Measurements from ENCODE around the gene SLC25A29.

SLC25A29 gene, protein sequence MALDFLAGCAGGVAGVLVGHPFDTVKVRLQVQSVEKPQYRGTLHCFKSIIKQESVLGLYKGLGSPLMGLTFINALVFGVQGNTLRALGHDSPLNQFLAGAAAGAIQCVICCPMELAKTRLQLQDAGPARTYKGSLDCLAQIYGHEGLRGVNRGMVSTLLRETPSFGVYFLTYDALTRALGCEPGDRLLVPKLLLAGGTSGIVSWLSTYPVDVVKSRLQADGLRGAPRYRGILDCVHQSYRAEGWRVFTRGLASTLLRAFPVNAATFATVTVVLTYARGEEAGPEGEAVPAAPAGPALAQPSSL

DNA sequence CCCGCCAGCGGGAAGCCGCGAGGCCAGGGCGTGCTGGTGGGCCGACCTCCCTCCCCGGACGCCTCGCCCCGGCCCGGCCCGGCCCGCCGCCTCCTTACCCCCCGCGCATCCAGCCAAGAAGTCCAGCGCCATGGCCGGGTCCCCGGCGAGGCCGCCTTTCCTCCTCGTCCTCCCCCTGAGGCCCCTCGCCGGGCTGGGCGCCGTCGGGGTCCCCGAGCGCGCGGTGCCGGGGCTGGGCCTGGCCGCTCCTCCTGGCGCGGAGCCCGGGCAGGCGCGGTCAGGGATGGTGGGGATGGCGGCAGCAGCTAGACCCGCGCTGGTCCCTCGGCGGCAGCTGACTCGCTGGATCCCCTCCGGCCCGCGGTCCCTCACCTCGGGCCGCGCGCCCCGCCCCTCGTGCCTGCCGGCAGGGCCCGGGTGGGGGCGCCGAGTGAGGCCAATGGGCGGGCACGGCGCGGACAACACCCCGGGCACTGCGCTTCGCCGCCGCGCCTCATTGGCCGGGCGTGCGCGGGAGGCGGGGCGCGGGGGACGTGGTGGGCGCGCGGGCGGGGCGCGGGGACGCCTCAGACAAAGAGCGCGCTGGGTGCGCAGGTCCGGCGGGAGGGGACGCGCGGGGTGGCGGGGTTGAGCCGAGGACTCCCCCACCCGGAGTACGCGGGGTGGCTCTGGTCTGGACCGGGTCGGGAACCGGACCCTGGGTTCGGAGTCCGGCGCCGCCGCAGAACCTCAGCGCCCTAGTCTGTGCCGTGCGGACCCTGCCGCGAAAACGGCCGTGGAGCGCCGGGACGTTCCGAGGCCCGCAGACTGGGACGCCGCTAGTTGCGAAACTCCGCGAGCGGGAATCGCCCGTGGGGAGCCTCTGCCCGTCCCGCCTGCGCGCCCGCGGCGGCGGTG is at the start of gene SLC25A29:
Gene SLC25A29, minus strand, starts transcription at position 344 of the 897 bp plus-strand sequence. Its CDS starts 212 bp downstream, at position 132.
- TF ChIP-seq, protein P1, sequence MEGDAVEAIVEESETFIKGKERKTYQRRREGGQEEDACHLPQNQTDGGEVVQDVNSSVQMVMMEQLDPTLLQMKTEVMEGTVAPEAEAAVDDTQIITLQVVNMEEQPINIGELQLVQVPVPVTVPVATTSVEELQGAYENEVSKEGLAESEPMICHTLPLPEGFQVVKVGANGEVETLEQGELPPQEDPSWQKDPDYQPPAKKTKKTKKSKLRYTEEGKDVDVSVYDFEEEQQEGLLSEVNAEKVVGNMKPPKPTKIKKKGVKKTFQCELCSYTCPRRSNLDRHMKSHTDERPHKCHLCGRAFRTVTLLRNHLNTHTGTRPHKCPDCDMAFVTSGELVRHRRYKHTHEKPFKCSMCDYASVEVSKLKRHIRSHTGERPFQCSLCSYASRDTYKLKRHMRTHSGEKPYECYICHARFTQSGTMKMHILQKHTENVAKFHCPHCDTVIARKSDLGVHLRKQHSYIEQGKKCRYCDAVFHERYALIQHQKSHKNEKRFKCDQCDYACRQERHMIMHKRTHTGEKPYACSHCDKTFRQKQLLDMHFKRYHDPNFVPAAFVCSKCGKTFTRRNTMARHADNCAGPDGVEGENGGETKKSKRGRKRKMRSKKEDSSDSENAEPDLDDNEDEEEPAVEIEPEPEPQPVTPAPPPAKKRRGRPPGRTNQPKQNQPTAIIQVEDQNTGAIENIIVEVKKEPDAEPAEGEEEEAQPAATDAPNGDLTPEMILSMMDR (IDR thresholded peaks at IDR 0.05): no peak

DNA sequence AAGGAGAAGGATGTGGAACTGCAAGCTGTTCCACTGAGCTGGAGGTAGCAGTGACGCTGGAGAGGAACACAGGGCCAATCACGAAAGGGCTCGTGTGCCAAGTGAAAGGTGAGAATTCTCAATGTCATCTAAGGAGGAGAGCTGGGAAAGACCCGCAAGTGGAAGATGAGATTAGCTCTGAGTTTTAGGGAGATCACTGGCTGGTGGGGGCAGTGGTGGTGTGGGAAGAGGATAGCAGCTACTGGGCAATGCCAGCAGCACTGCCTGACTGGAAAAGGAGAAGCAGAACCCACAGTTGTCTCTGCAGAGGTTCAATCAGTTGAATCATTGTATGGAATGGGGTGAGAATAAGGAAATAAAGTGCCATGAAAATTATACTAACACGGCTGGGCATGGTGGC is 44.7 kb upstream of the SLC25A29 start:
- Mint-ChIP-seq H3K36me3 (ENCODE audit: low read depth) (peaks cover 49% of the 10 kb centered on the region), H3K9me3 (no peaks in the 10 kb centered on the region), H3K4me1 (no peaks in the 10 kb centered on the region), H3K4me3 (no peak overlapping the region), H3K27ac (peak overlapping the region; percentile 43), H3K27me3 (ENCODE audit: low read depth, poor library complexity) (peaks cover 6% of the 10 kb centered on the region)
- TF ChIP-seq, protein P1 (IDR thresholded peaks at IDR 0.05): no peak
- DNase-seq: no peak

More for the DNA sequence above, at the start of gene SLC25A29:
- DNase-seq: peak; percentile 93
- H3K36me3 Mint-ChIP-seq (ENCODE audit: low read depth): peaks cover 14% of the 10 kb centered on the region
- peak within 1 kb of the TSS; percentile 93 for H3K4me3 Mint-ChIP-seq
- peaks cover 57% of the 10 kb centered on the region for H3K4me1 Mint-ChIP-seq
- peaks cover 3% of the 10 kb centered on the region for H3K27me3 Mint-ChIP-seq (ENCODE audit: low read depth, poor library complexity)
- no peaks in the 10 kb centered on the region for H3K9me3 Mint-ChIP-seq
- H3K27ac Mint-ChIP-seq: no peak within 1 kb of the TSS

DNA sequence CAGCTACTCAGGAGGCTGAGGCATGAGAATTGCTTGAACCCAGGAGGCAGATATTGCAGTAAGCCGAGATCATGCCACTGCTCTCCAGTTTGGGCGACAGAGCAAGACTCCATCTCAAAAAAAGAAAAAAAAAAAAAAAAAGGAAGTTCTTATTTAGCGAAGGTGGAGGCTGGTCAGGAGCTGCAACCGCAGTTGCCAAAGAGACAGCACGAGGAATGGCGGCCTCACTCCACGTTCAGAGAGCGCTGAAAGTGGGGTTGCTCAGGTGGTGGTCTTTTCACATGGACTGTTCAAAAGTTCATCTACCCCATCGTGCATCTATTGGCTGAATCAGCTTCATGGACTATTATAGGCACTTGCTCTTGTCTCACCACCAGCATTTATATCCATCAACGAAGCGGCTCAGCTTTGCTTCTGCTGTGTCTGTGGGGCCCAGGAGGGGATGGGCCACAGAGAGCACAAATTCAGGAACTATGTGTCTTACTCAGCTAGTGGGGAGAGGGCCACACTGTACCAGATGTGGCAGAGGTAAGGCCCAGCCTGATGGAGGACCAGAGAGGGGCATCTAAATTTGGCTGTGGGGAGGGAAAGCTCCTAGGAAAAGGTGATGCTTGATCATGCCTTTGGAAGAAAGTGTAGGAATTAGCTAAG is 44.2 kb upstream of the SLC25A29 start:
- no peaks in the 10 kb centered on the region for H3K9me3 Mint-ChIP-seq
- H3K36me3 Mint-ChIP-seq (ENCODE audit: low read depth): peaks cover 53% of the 10 kb centered on the region
- no peak for DNase-seq
- TF ChIP-seq, protein P1 (IDR thresholded peaks at IDR 0.05): no peak
- H3K4me1 Mint-ChIP-seq: no peaks in the 10 kb centered on the region
- H3K27ac Mint-ChIP-seq: no peak overlapping the region
- H3K4me3 Mint-ChIP-seq: no peak overlapping the region
- H3K27me3 Mint-ChIP-seq (ENCODE audit: low read depth, poor library complexity): peaks cover 6% of the 10 kb centered on the region

DNA sequence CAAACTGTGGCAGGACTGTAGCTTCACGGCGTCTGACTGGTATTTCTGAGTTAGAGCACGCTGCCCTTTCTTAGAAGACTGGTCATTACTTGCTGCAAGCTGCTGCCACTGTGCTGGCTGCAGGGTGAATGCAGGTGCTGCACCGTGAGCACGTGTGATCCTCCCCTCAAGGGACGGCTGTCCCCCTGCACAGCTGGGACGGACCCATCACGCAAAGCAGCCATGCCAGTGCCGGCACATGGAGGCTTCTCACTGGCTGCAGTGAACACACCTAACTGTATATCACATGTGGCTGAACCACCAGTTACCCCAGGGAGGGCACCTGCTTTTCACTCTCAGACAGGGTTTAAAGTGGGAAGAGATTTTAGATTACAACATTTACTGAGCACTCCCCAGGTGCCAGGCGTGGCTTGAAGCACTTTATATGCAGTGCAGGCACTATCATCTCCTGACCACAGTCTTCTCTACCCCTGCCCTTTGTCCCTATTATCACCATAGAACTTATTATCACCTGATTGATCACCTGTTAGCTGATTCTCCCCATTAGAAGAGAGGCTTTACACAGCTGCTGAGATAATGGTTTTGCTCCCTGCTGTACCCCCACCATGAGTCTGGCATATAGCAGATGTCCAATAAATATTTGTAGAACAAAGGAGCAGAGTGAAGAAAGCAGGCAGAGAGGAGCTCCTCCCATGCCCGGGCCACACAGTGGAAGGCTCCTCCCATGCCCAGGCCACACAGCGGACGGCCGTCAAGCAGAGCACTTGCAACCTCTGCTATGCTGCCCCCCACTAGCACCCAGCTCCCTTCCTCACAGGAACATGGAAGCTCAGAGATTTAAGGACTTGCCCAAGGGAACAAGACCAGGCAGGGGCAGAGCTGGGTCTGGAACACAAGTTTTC is 42.8 kb upstream of the SLC25A29 start:
- Mint-ChIP-seq H3K27me3 (ENCODE audit: low read depth, poor library complexity) (peaks cover 6% of the 10 kb centered on the region), H3K4me3 (no peak overlapping the region), H3K27ac (no peak overlapping the region), H3K4me1 (no peaks in the 10 kb centered on the region), H3K36me3 (ENCODE audit: low read depth) (peaks cover 49% of the 10 kb centered on the region), H3K9me3 (no peaks in the 10 kb centered on the region)
- TF ChIP-seq, protein P1 (IDR thresholded peaks at IDR 0.05): no peak
- no peak for DNase-seq

DNA sequence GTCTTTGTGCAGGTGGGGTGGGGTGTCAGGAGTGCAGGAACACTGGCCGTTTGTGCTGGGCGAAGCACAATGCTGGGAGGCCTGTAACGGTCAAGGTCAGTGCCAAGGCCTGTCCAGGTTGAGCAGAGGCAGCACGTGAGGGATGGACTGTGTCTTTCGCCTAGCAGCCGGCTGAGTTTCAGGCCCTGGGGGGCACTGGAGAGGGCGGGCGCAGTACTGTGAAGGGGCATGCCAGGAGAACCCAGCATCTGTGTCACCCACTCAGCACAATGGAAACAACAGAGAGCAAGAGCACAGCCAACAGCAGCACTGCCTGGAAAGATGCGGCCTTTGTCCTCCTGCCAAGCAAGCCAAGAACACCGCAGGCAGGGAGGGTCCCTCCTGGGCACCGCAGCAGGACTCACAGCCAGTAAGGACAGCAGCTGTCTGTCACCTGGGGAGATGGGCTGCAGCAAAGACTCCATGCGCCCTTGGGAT is 42.0 kb upstream of the SLC25A29 start:
- no peak overlapping the region for H3K4me3 Mint-ChIP-seq
- H3K27ac Mint-ChIP-seq: no peak overlapping the region
- TF ChIP-seq, protein P1 (IDR thresholded peaks at IDR 0.05): no peak
- H3K36me3 Mint-ChIP-seq (ENCODE audit: low read depth): peaks cover 49% of the 10 kb centered on the region
- peaks cover 4% of the 10 kb centered on the region for H3K9me3 Mint-ChIP-seq
- H3K4me1 Mint-ChIP-seq: no peaks in the 10 kb centered on the region
- DNase-seq: no peak
- peaks cover 6% of the 10 kb centered on the region for H3K27me3 Mint-ChIP-seq (ENCODE audit: low read depth, poor library complexity)
